ENCODE results near the gene EHMT1. TPM values are rescaled to one million over a fixed set of nuclear protein-coding genes. Genes with fewer than 3 reads are reported as not detected.
A peak's percentile ranks its signal among the peaks of the same experiment; 100 is the strongest.

The EHMT1 gene
- total and polyA plus RNA-seq, 2 of the 8 experiments (the other 6 are each of a cell fraction or from before 2014, with no cell fraction given): 95.7 to 163 TPM

GRCh38 chr9:137688261-137688660 lies 69.5 kb downstream of the EHMT1 start:
- Histone ChIP-seq H2BK120ac (replicated peaks; ENCODE audit: low read depth, low read length) (no peak overlapping the region), H3K23ac (ENCODE audit: insufficient read length) (no peak overlapping the region), H2AK5ac (ENCODE audit: low read depth, low read length) (no peak overlapping the region), H3K23me2 (ENCODE audit: low read depth, low read length) (peaks cover 2% of the 10 kb centered on the region; the same call in 1 of the 2 replicates), H3K27me3 (replicated peaks in 1 of 4; ENCODE audit: control insufficient read depth in 3 of 4, extremely low read depth in 1 of 4, insufficient read depth in 3 of 4, low read length in 3 of 4) (no peaks in the 10 kb centered on the region), H3K9ac (replicated peaks in 1 of 4; ENCODE audit: extremely low read depth in 1 of 4, low read depth in 3 of 4, low read length in 3 of 4) (no peak overlapping the region), H3K79me2 (ENCODE audit: control insufficient read depth in 1 of 2, insufficient read depth in 2 of 2, low read length in 2 of 2) (peaks cover 14 to 98% of the 10 kb centered on the region in 2 experiments; a peak in 3 of 4 replicates), H3K14ac (ENCODE audit: insufficient read length) (no peak overlapping the region), H3K36me3 (ENCODE audit: control insufficient read depth in 2 of 4, insufficient read depth in 4 of 4, low read length in 3 of 4) (0 out of 8 replicates have a peak, but pooled peaks cover 0 to 4% (median 0%) of the 10 kb centered on the region in 4 experiments), H4K91ac (replicated peaks; ENCODE audit: insufficient read length, low read length) (no peak overlapping the region), H2BK12ac (ENCODE audit: low read depth, low read length) (no peak overlapping the region), H3K56ac (replicated peaks; ENCODE audit: insufficient read length, low read depth, low read length) (no peak overlapping the region), H4K8ac (ENCODE audit: extremely low read depth, insufficient read depth, low read length) (no peak overlapping the region), H4K20me1 (replicated peaks in 1 of 2; ENCODE audit: control insufficient read depth in 1 of 2, insufficient read depth in 2 of 2, low read length in 2 of 2) (peaks cover 10 to 25% of the 10 kb centered on the region in 2 experiments), H2BK5ac (ENCODE audit: low read depth, low read length) (no peak overlapping the region), H2AFZ (ENCODE audit: low read length) (no peak overlapping the region), H3K27ac (ENCODE audit: low read depth, low read length) (no peak overlapping the region), H4K5ac (ENCODE audit: insufficient read length, low read depth, low read length) (no peak overlapping the region), H3K18ac (ENCODE audit: extremely low read depth, low read length) (no peak overlapping the region), H3K4me2 (ENCODE audit: insufficient read depth in 1 of 2, low read depth in 2 of 2, low read length in 2 of 2) (0 out of 4 replicates have a peak overlapping the region, but pooled peaks of 1 of the 2 experiments have one; percentile 10), H3K4me1 (replicated peaks in 1 of 4; ENCODE audit: control insufficient read depth in 3 of 4, insufficient read depth in 4 of 4, low read length in 3 of 4) (peaks cover 3 to 27% (median 18%) of the 10 kb centered on the region in 4 experiments), H3K79me1 (ENCODE audit: low read depth, low read length) (peaks cover 21% of the 10 kb centered on the region), H3K4ac (replicated peaks; ENCODE audit: insufficient read length, low read depth, low read length) (no peak overlapping the region), H3K9me3 (ENCODE audit: insufficient read depth in 2 of 2, low read depth in 1 of 2, low read length in 1 of 2) (no peaks in the 10 kb centered on the region), H2BK15ac (ENCODE audit: low read length) (no peak overlapping the region), H2BK20ac (ENCODE audit: low read length) (no peak overlapping the region), H3K4me3 (ENCODE audit: extremely low read depth in 1 of 4, insufficient read depth in 2 of 4, low read depth in 3 of 4, low read length in 4 of 4) (no peak overlapping the region)
- POLR2A ChIA-PET (ENCODE audit: partially characterized antibody): no interaction called here
- no peak for FAIRE-seq
- CTCF ChIA-PET (ENCODE audit: partially characterized antibody): interaction anchor here (0.5 to 2.0 kb wide), 2 partner anchors 66 to 100 kb away, joined by 3 to 6 read pairs; no protein-coding TSS in a partner anchor
- DNase-seq (ENCODE audit: low read depth in 1 of 2, low spot score in 2 of 2): no peak
- WGBS, 2 experiments (ENCODE audit: extremely low coverage in 1 of 2, insufficient coverage in 1 of 2, insufficient read length in 1 of 2, insufficient replicate concordance in 2 of 2, low coverage in 1 of 2, low lambda C conversion rate in 2 of 2, missing lambda C conversion rate in 1 of 2): 86% methylated on average over 7 of the region's 7 CpGs; no CpG with 5 or more reads in 1 of the 2 experiments
- TF ChIP-seq USF2 (IDR thresholded peaks at IDR 0.05; ENCODE audit: low read length): no peak
- TF ChIP-seq SIRT6 (IDR thresholded peaks at IDR 0.05; ENCODE audit: low read length): no peak
- TF ChIP-seq SIX5 (IDR thresholded peaks at IDR 0.05; ENCODE audit: low read depth, low read length): no peak
- TF ChIP-seq CHD2 (IDR thresholded peaks at IDR 0.05; ENCODE audit: low read length): no peak
- TF ChIP-seq HDAC6 (IDR thresholded peaks at IDR 0.05; ENCODE audit: low read depth, low read length): no peak
- TF ChIP-seq ZNF274 (IDR thresholded peaks at IDR 0.05; ENCODE audit: borderline replicate concordance, extremely low read depth, low read length): no peak
- TF ChIP-seq EP300 (IDR thresholded peaks at IDR 0.05; ENCODE audit: borderline replicate concordance in 1 of 2, low read depth in 2 of 2, low read length in 2 of 2): no peak
- no peak for TF ChIP-seq E2F6 (IDR thresholded peaks at IDR 0.05)
- TF ChIP-seq RBBP5 (IDR thresholded peaks at IDR 0.05; ENCODE audit: borderline replicate concordance, low read depth, low read length): no peak
- no peak for TF ChIP-seq NANOG (IDR thresholded peaks at IDR 0.05; ENCODE audit: insufficient read depth, low read depth, low read length, poor library complexity, severe bottlenecking)
- no peak for TF ChIP-seq PHF8 (conservative IDR thresholded peaks at IDR 0.05; ENCODE audit: low read depth, low read length)
- TF ChIP-seq KDM4A (IDR thresholded peaks at IDR 0.05; ENCODE audit: low read depth, low read length, severe bottlenecking): no peak

Measured in H1 (cell line).